A673 (cell line): Measurements from ENCODE around the gene SPESP1. TPM values are rescaled to one million over a fixed set of nuclear protein-coding genes. Genes with fewer than 3 reads are reported as not detected.

Experiments used
- BruUV-seq: library from RNA; stranded (reverse); fragments of 400-500 nt; replicated peaks from 2 replicates; lab custom pipeline; 2021; lab: Mats Ljungman, UMichigan
- CTCF ChIA-PET: fragments of 300-600 bp; sonication (Branson Sonifier 250); formaldehyde crosslinking; loops from one replicate; lab custom pipeline; 2022; ENCODE audit warnings: antibody characterized with exemption; lab: Charles Lee
- POLR2A ChIA-PET: fragments of 300-600 bp; sonication (Branson Sonifier 250); formaldehyde crosslinking; loops from one replicate; lab custom pipeline; 2022; ENCODE audit warnings: antibody characterized with exemption; ENCODE audit not compliant: low non-redundant PET; lab: Charles Lee
- DNase-seq: peaks from one replicate; pipeline ENCODE4 v3.0.0-alpha.2; 2015; ENCODE audit warnings: low spot score
- H3K27ac ChIP-seq: fragments of 200-600 bp; sonication (generic); 2 replicates; pipeline ENCODE4 v1.5.1; 2016; ENCODE audit warnings: mixed run types, low read depth, mild to moderate bottlenecking, mixed read lengths, antibody characterized with exemption, low read length; ENCODE audit not compliant: poor library complexity, severe bottlenecking
- H3K27me3 ChIP-seq: fragments of 200-600 bp; sonication (generic); replicated peaks from 2 replicates; pipeline ENCODE4 v1.6.1; 2017; ENCODE audit warnings: mixed run types, low read depth, mild to moderate bottlenecking, mixed read lengths, antibody characterized with exemption, low read length; ENCODE audit not compliant: insufficient read depth, poor library complexity
- H3K36me3 ChIP-seq: fragments of 200-600 bp; sonication (generic); 2 replicates; pipeline ENCODE4 v1.6.1; 2016; ENCODE audit warnings: mixed run types, mild to moderate bottlenecking, mixed read lengths, antibody characterized with exemption, low read length; ENCODE audit not compliant: insufficient read depth, poor library complexity, severe bottlenecking
- H3K4me1 ChIP-seq: fragments of 200-600 bp; sonication (generic); 2 replicates; pipeline ENCODE4 v1.6.1; 2017; ENCODE audit warnings: mixed run types, mild to moderate bottlenecking, mixed read lengths, antibody characterized with exemption, low read length; ENCODE audit not compliant: insufficient read depth, poor library complexity, severe bottlenecking
- H3K4me3 ChIP-seq: fragments of 200-600 bp; sonication (generic); 2 replicates; pipeline ENCODE4 v1.5.1; 2016; ENCODE audit warnings: low read depth, mixed run types, mild to moderate bottlenecking, mixed read lengths, low read length; ENCODE audit not compliant: poor library complexity, severe bottlenecking
- H3K9me3 ChIP-seq: fragments of 200-600 bp; sonication (generic); 2 replicates; pipeline ENCODE4 v1.6.1; 2016; ENCODE audit warnings: mixed run types, low read depth, mild to moderate bottlenecking, mixed read lengths, antibody characterized with exemption, low read length; ENCODE audit not compliant: poor library complexity, severe bottlenecking
- EZH2 ChIP-seq: fragments of 200-600 bp; sonication (generic); IDR thresholded peaks from 2 replicates; pipeline ENCODE4 v1.6.1; 2017; ENCODE audit warnings: borderline replicate concordance, low read depth, mild to moderate bottlenecking, mixed read lengths, antibody characterized with exemption, low read length; ENCODE audit not compliant: poor library complexity, severe bottlenecking
- intact Hi-C: fragments of 100-400 bp; cut with micrococcal nuclease; formaldehyde crosslinking; loops from one replicate; pipeline ENCODE4 v1.10.0; 2022; ENCODE audit not compliant: unreplicated experiment
- total RNA-seq: library from RNA; stranded (reverse); gene quantifications from 2 replicates; pipeline ENCODE4 v1.2.3, GENCODE V29; 2021
- TF ChIP-seq, protein P1 (sequence below): fragments of 300-800, 200-600 bp; sonication (generic); conservative IDR thresholded peaks from 2 replicates; pipeline ENCODE4 v1.5.1; 2017; ENCODE audit warnings: low read depth, mild to moderate bottlenecking, antibody characterized with exemption, low read length, moderate library complexity, mixed read lengths

The SPESP1 gene
- total RNA-seq, 1 experiment from 2014 or later, result not detected

DNA sequence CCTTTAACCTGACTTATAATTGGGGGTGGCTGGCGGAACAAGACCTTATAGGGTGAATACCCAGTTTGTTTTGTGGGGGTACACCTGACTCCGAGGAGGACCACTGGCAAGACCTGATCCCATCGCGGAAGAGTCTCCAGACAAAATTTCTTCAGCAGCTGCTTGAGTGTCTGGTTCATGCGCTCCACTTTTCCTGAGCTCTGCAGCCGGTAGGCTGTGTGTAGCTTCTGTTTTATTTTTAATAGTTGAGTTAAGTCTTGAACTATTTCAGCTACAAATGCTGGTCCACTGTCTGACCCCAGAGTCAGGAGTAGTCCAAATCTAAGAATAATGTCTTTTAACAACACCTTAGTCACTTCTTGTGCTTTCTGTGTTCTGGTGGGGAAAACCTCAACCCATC, 63.0 kb downstream of the SPESP1 start:
- POLR2A ChIA-PET, result no interaction called here
- TF ChIP-seq, protein P1, sequence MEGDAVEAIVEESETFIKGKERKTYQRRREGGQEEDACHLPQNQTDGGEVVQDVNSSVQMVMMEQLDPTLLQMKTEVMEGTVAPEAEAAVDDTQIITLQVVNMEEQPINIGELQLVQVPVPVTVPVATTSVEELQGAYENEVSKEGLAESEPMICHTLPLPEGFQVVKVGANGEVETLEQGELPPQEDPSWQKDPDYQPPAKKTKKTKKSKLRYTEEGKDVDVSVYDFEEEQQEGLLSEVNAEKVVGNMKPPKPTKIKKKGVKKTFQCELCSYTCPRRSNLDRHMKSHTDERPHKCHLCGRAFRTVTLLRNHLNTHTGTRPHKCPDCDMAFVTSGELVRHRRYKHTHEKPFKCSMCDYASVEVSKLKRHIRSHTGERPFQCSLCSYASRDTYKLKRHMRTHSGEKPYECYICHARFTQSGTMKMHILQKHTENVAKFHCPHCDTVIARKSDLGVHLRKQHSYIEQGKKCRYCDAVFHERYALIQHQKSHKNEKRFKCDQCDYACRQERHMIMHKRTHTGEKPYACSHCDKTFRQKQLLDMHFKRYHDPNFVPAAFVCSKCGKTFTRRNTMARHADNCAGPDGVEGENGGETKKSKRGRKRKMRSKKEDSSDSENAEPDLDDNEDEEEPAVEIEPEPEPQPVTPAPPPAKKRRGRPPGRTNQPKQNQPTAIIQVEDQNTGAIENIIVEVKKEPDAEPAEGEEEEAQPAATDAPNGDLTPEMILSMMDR, result no peak
- TF ChIP-seq EZH2, result no peak
- CTCF ChIA-PET, result no interaction called here

DNA sequence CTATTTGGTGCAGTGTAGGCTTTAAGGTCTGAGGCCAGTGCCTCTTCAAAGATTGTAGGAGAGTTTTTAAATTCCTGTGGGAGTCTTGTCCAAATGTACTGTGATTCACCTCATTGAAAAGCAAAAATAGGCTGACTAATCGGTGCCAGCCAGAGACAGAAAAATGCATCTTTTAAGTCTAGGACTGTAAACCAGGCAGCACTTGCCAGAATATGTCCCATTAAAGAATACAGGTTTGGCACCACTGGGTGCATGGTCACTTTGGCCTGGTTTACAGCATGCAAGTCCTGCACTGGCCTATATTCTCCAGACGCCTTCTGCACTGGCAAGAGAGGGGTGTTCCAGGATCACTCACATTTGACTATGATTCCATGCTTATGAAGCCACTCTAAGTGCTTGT, 63.8 kb downstream of the SPESP1 start:
- H3K4me3 ChIP-seq, result no peak overlapping the region
- DNase-seq, result no peak
- no peak overlapping the region for H3K27ac ChIP-seq
- intact Hi-C loops, result no loop called here
- ChIA-PET POLR2A (no interaction called here), CTCF (no interaction called here)
- TF ChIP-seq, protein P1, result no peak
- no peak for TF ChIP-seq EZH2
- no peaks in the 10 kb centered on the region for H3K4me1 ChIP-seq
- no peaks in the 10 kb centered on the region for H3K36me3 ChIP-seq
- H3K27me3 ChIP-seq, result no peaks in the 10 kb centered on the region
- no TSS peak for BruUV-seq
- H3K9me3 ChIP-seq, result no peaks in the 10 kb centered on the region

More for the DNA sequence above, 63.0 kb downstream of the SPESP1 start:
- H3K27ac ChIP-seq, result no peak overlapping the region
- H3K4me3 ChIP-seq, result no peak overlapping the region
- no TSS peak for BruUV-seq
- H3K27me3 ChIP-seq, result no peaks in the 10 kb centered on the region
- intact Hi-C loops, result no loop called here
- DNase-seq, result no peak
- H3K36me3 ChIP-seq, result no peaks in the 10 kb centered on the region
- no peaks in the 10 kb centered on the region for H3K4me1 ChIP-seq
- no peaks in the 10 kb centered on the region for H3K9me3 ChIP-seq

GRCh38 chr15:68994981-68995761, 64.8 kb downstream of the SPESP1 start:
- intact Hi-C loops, result no loop called here
- Histone ChIP-seq H3K27ac (no peak overlapping the region), H3K9me3 (no peaks in the 10 kb centered on the region), H3K4me3 (no peak overlapping the region), H3K4me1 (no peaks in the 10 kb centered on the region), H3K36me3 (no peaks in the 10 kb centered on the region), H3K27me3 (no peaks in the 10 kb centered on the region)
- BruUV-seq, result no TSS peak
- CTCF ChIA-PET, result interaction anchor here (0.7 kb wide), 1 partner anchor 224 kb away, joined by 4 read pairs; no protein-coding TSS in a partner anchor
- TF ChIP-seq EZH2, result no peak
- TF ChIP-seq, protein P1, result no peak
- POLR2A ChIA-PET, result no interaction called here
- no peak for DNase-seq

Other genes with a start within 250 kb of the SPESP1 start
- gene ANP32A, start 109.6 kb upstream of the SPESP1 start, total RNA-seq, result 331 and 370 TPM in 2 replicates
- gene NOX5, start 84.2 kb downstream of the SPESP1 start, total RNA-seq, result not detected in 2 replicates
- gene GLCE, start 230.1 kb downstream of the SPESP1 start, total RNA-seq, result 41.9 and 44.6 TPM in 2 replicates